Fibroblast of the aortic adventitia (primary cell): ENCODE results near the gene ARPIN. TPM values are rescaled to one million over a fixed set of nuclear protein-coding genes. Genes with fewer than 3 reads are reported as not detected.

Experiments used
- DNase-seq: peaks from one replicate; pipeline ENCODE4 v3.0.0-alpha.2; 2010; ENCODE audit warnings: low read depth
- H3K4me3 ChIP-seq: 2 replicates; pipeline ENCODE4 v1.5.1; 2011; ENCODE audit warnings: low read depth, mild to moderate bottlenecking, control low read depth, low read length, moderate library complexity
- CTCF ChIP-seq: IDR thresholded peaks from 2 replicates; pipeline ENCODE4 v1.5.1; 2011; ENCODE audit warnings: mild to moderate bottlenecking, low read length, control low read depth, inconsistent platforms; ENCODE audit not compliant: insufficient read depth
- total RNA-seq: library from RNA; depleted of rRNA; stranded (reverse); fragments of >200 nt; gene quantifications from 2 replicates; pipeline ENCODE4 v1.2.3, GENCODE V29; 2012; ENCODE audit warnings: low replicate concordance

ARPIN gene
- total RNA-seq, 1 donor = 17.6 TPM

GRCh38 chr15:89864958-89865739 lies 47.6 kb downstream of the ARPIN start:
- DNase-seq = no peak
- TF ChIP-seq CTCF = no peak
- no peak overlapping the region for H3K4me3 ChIP-seq

- no peak overlapping the region for H3K4me3 ChIP-seq
- peak; percentile 44 for DNase-seq
- no peak for TF ChIP-seq CTCF
Measured at GRCh38 chr15:89863918-89864317, 48.8 kb downstream of the ARPIN start.

DNA sequence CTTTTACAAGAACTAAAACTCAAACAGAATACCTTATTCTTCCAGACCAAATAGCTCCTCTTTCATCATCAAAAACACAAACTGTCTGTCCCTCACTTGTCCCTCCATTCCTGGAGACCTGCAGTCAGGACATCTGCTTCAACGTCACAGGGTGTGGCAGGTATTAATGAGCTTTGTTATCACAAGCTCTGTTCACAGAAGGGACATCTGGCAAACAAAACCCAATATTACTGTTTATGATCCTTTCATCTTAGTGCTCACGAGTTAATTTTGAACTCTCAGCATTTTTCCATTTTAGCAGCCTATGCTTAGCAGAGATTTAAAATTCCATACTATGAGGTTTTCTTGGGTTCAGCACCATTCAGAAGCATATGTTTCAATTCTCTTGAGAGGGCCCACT lies 51.9 kb downstream of the ARPIN start:
- no peak for TF ChIP-seq CTCF
- DNase-seq = no peak
- H3K4me3 ChIP-seq = no peak overlapping the region

GRCh38 chr15:89860431-89860830 lies 52.3 kb downstream of the ARPIN start:
- no peak for TF ChIP-seq CTCF
- no peak for DNase-seq
- no peak overlapping the region for H3K4me3 ChIP-seq

- DNase-seq = no peak
- TF ChIP-seq CTCF = no peak
- H3K4me3 ChIP-seq = no peak overlapping the region
Measured at GRCh38 chr15:89858661-89859458, 53.9 kb downstream of the ARPIN start.

GRCh38 chr15:89857673-89858072 lies 55.1 kb downstream of the ARPIN start:
- TF ChIP-seq CTCF = no peak
- no peak overlapping the region for H3K4me3 ChIP-seq
- DNase-seq = no peak
